K562 (cell line): ENCODE data around the gene FCGR3A. TPM values are rescaled to one million over a fixed set of nuclear protein-coding genes. Genes with fewer than 3 reads are reported as not detected.
"Not testable (repeated sequence)": the region's sequence is repeated elsewhere in the genome, so short reads cannot be mapped to it uniquely, and the experiment has no call there.

ENCODE experiments used
- ATAC-seq: fragments of 200-7000 bp; cut with Tn5 transposase; 3 replicates; pipeline ENCODE4 v1.9.1; 2020; ENCODE audit warnings: moderate library complexity
- BruUV-seq: library from RNA; stranded (reverse); fragments of 400-500 nt; replicated peaks from 2 replicates; lab custom pipeline; 2021; lab: Mats Ljungman, UMichigan
- CTCF ChIA-PET: fragments of 300-600 bp; formaldehyde crosslinking; extraction: SDS; loops from one replicate; lab custom pipeline; 2021; ENCODE audit warnings: low intra/inter-chr PET ratio; lab: Yijun Ruan, JAX
- POLR2A ChIA-PET: fragments of 300-600, 350-650 bp; sonication (Branson Sonifier 250); formaldehyde crosslinking; extraction: SDS; loops from one replicate; lab custom pipeline; 2021; ENCODE audit warnings: antibody characterized with exemption, inconsistent platforms; lab: Yijun Ruan, JAX
- DNase-seq, 4 experiments: peaks; one replicate each; pipeline versions ENCODE4 v3.0.0 to v3.0.0-alpha.2; 2011 to 2018; ENCODE audit warnings: low spot score in 3 of 4, mixed read lengths in 3 of 4; ENCODE audit errors: extremely low read depth in 1 of 4
- FAIRE-seq: peaks from 2 replicates; lab custom pipeline; 2011; peaks lifted over from hg19 to GRCh38; lab: Jason Lieb, UNC
- H2AFZ ChIP-seq: 2 replicates; pipeline ENCODE4 v1.6.0; 2011; ENCODE audit warnings: low read depth, low read length, control low read depth, inconsistent platforms
- H3K27ac ChIP-seq: fragments of 200-600 bp; 3 replicates; pipeline ENCODE4 v1.8.0; 2011; ENCODE audit warnings: low read depth, mild to moderate bottlenecking, control low read depth, inconsistent platforms, low read length, moderate library complexity, mixed read lengths; ENCODE audit errors: extremely low read depth
- H3K27me3 ChIP-seq, 2 experiments: fragments of 300-600 bp in 1 of 2; 2 replicates in 1 of 2; 3 replicates in 1 of 2; pipeline versions ENCODE4 v1.6.0 to v1.8.0; 2011; ENCODE audit warnings: inconsistent platforms in 2 of 2, low read length in 2 of 2, mild to moderate bottlenecking in 1 of 2, mixed read lengths in 1 of 2, moderate library complexity in 1 of 2; ENCODE audit not compliant: control insufficient read depth in 2 of 2, insufficient read depth in 2 of 2
- H3K36me3 ChIP-seq: fragments of 300-600 bp; 3 replicates; pipeline ENCODE4 v1.8.0; 2011; ENCODE audit warnings: mild to moderate bottlenecking, low read length, inconsistent platforms; ENCODE audit not compliant: control insufficient read depth, insufficient read depth
- H3K4me1 ChIP-seq, 2 experiments: fragments of 200-600 bp in 1 of 2; replicated peaks in 1 of 2; 2 replicates in 1 of 2; 3 replicates in 1 of 2; pipeline versions ENCODE4 v1.5.1 to v1.8.0; 2011; ENCODE audit warnings: inconsistent platforms in 2 of 2, low read length in 2 of 2, mild to moderate bottlenecking in 1 of 2, mixed read lengths in 1 of 2, moderate library complexity in 1 of 2; ENCODE audit not compliant: control insufficient read depth in 2 of 2, insufficient read depth in 2 of 2
- H3K4me2 ChIP-seq: 2 replicates; pipeline ENCODE4 v1.6.1; 2011; ENCODE audit warnings: low read length, control low read depth, inconsistent platforms, mixed read lengths; ENCODE audit not compliant: insufficient read depth
- H3K4me3 ChIP-seq: fragments of 200-600 bp; sonication (generic), shearing (Covaris generic); 2 replicates; pipeline ENCODE4 v1.5.1; 2016; ENCODE audit warnings: control low read depth, inconsistent platforms
- H3K79me2 ChIP-seq: fragments of 200-600 bp; 3 replicates; pipeline ENCODE4 v1.8.0; 2011; ENCODE audit warnings: low read length, inconsistent platforms; ENCODE audit not compliant: control insufficient read depth, insufficient read depth
- H3K9ac ChIP-seq, 2 experiments: 2 replicates each; pipeline versions ENCODE4 v1.6.0 to v1.6.1; 2011; ENCODE audit warnings: low read depth in 2 of 2, low read length in 2 of 2, control low read depth in 1 of 2, inconsistent platforms in 1 of 2, mild to moderate bottlenecking in 1 of 2, mixed read lengths in 1 of 2; ENCODE audit not compliant: insufficient read depth in 1 of 2
- H3K9me1 ChIP-seq: one replicate; pipeline ENCODE4 v1.6.0; 2011; ENCODE audit warnings: inconsistent platforms, mild to moderate bottlenecking, low read length, moderate library complexity; ENCODE audit not compliant: control insufficient read depth, insufficient read depth
- H3K9me3 ChIP-seq: replicated peaks from 2 replicates; pipeline ENCODE4 v1.5.1; 2011; ENCODE audit warnings: low read depth, low read length, inconsistent platforms; ENCODE audit not compliant: control insufficient read depth, insufficient read depth
- H4K20me1 ChIP-seq: replicated peaks from 2 replicates; pipeline ENCODE4 v1.6.1; 2011; ENCODE audit warnings: low read length, inconsistent platforms, mixed read lengths; ENCODE audit not compliant: control insufficient read depth, insufficient read depth
- NFIC ChIP-seq: fragments of 450-650 bp; IDR thresholded peaks from 2 replicates; pipeline ENCODE4 v1.6.1; 2017; ENCODE audit warnings: mild to moderate bottlenecking, inconsistent platforms
- ZNF384 ChIP-seq: IDR thresholded peaks from 2 replicates; pipeline ENCODE4 v1.6.1; 2012; ENCODE audit warnings: low read depth, low read length, improper control_type of control experiment
- WGBS: fragments of 100-300 bp; shearing (Covaris generic); methylation state at CpG from one replicate; pipeline ENCODE4 v1.1.6; 2016; ENCODE audit warnings: low coverage, mixed read lengths; ENCODE audit not compliant: insufficient coverage; ENCODE audit errors: missing lambda C conversion rate; 5-methylcytosine and 5-hydroxymethylcytosine counted together
- in situ Hi-C: fragments of 300-500 bp; cut with MboI; formaldehyde crosslinking; loops from 4 replicates; pipeline ENCODE4 v1.15.0; 2018; ENCODE audit warnings: inconsistent platforms, mixed read lengths
- intact Hi-C: fragments of 100-400 bp; cut with micrococcal nuclease; formaldehyde crosslinking; loops from 2 replicates; pipeline ENCODE4 v1.14.2; 2022
- polyA plus RNA-seq, 8 experiments: library from polyadenylated mRNA; depleted of rRNA in 4 of 8; stranded (reverse) in 5 of 8; unstranded in 3 of 8; fragments of >200 nt; fragmentation: Nextera tagmentation in 2 of 8; fragmentation: Illumina TruSeq in 1 of 8; extraction: Ambion mirVana in 2 of 8; extraction: Trizol in 1 of 8; gene quantifications; 2 replicates each; pipeline versions ENCODE4 v1.2.1 to v1.2.3, GENCODE V29; 2011 to 2014; ENCODE audit warnings: inconsistent platforms in 1 of 8, missing spikeins in 1 of 8
- total RNA-seq, 7 experiments: library from RNA; depleted of rRNA in 6 of 7; stranded (reverse); fragments of >200 nt in 6 of 7; fragmentation: Illumina TruSeq in 2 of 7; extraction: Trizol in 2 of 7; gene quantifications; 2 replicates each; pipeline versions ENCODE4 v1.2.1 to v1.2.3, GENCODE V29; 2011 to 2021; ENCODE audit warnings: low replicate concordance in 1 of 7

Gene FCGR3A
- total and polyA plus RNA-seq, 9 of the 15 experiments (the other 6 are each of a cell fraction or from before 2014, with no cell fraction given), result 0.04 to 0.29 (median 0.14) TPM; not detected in 3

GRCh38 chr1:161528550-161528949, 21.1 kb downstream of the FCGR3A start:
- ATAC-seq, H3K79me2 ChIP-seq, H3K27me3 ChIP-seq, CTCF ChIA-PET, H3K9ac ChIP-seq, H3K9me3 ChIP-seq, H3K27ac ChIP-seq, H4K20me1 ChIP-seq, H3K36me3 ChIP-seq, intact Hi-C loops, H3K4me3 ChIP-seq, POLR2A ChIA-PET, H3K9me1 ChIP-seq, FAIRE-seq, H3K4me2 ChIP-seq, BruUV-seq: not testable (repeated sequence)
- peak in 1 of 4 experiments; percentile 63 for DNase-seq
- WGBS, result 52% methylated on average over 2 of the region's 3 CpGs
- H3K4me1 ChIP-seq, result peaks cover 7 to 11% of the 10 kb centered on the region in 2 experiments; a peak in 3 of 5 replicates
- TF ChIP-seq NFIC, result peak; percentile 62; the same call in 1 of the 2 replicates
- TF ChIP-seq ZNF384, result peak; percentile 89
- in situ Hi-C loops, result loop anchor here (5.0 kb wide), 1 partner anchor 79 kb away; no protein-coding TSS in a partner anchor
- H2AFZ ChIP-seq, result 0 out of 2 replicates have a peak overlapping the region, but pooled peaks have one; percentile 24

- in situ Hi-C loops, result loop anchor here (5.0 kb wide), 1 partner anchor 81 kb away; no protein-coding TSS in a partner anchor
- FAIRE-seq, H3K27me3 ChIP-seq, H3K4me3 ChIP-seq, BruUV-seq, POLR2A ChIA-PET, H2AFZ ChIP-seq, ATAC-seq, H3K9me3 ChIP-seq, CTCF ChIA-PET, H3K9ac ChIP-seq, H3K36me3 ChIP-seq, H3K9me1 ChIP-seq, H3K4me2 ChIP-seq, H4K20me1 ChIP-seq, H3K79me2 ChIP-seq, DNase-seq, intact Hi-C loops, H3K27ac ChIP-seq: not testable (repeated sequence)
- H3K4me1 ChIP-seq, result peaks cover 0 to 11% of the 10 kb centered on the region in 2 experiments; a peak in 2 of 5 replicates
- WGBS, result 70% methylated on average over 7 of the region's 7 CpGs
These were observed 23.7 kb downstream of the FCGR3A start for GRCh38 chr1:161525918-161526317.

- in situ Hi-C loops, result loop anchor here (5.0 kb wide), 1 partner anchor 82 kb away; no protein-coding TSS in a partner anchor
- H3K9ac ChIP-seq, intact Hi-C loops: not testable (repeated sequence)
These were observed 24.3 kb downstream of the FCGR3A start for GRCh38 chr1:161525321-161525720.

More at GRCh38 chr1:161525321-161525720, 24.3 kb downstream of the FCGR3A start:
- H3K27me3 ChIP-seq, ATAC-seq, H2AFZ ChIP-seq, H4K20me1 ChIP-seq, CTCF ChIA-PET, FAIRE-seq, BruUV-seq, H3K4me3 ChIP-seq, H3K27ac ChIP-seq, POLR2A ChIA-PET, H3K9me3 ChIP-seq, DNase-seq, H3K79me2 ChIP-seq, H3K36me3 ChIP-seq, H3K4me2 ChIP-seq, H3K9me1 ChIP-seq: not testable (repeated sequence)
- peaks cover 0 to 11% of the 10 kb centered on the region in 2 experiments; a peak in 2 of 5 replicates for H3K4me1 ChIP-seq
- WGBS, result 89% methylated on average over 9 of the region's 23 CpGs
